Loucy (cell line): ENCODE measurements around the gene SLC2A4RG.

Source experiments
- H2AFZ ChIP-seq: fragments of 200-600 bp; sonication (generic); 2 replicates; pipeline ENCODE4 v1.6.0; 2016; ENCODE audit warnings: antibody characterized with exemption, mild to moderate bottlenecking, low read length, moderate library complexity
- H3F3A ChIP-seq: fragments of 200-600 bp; 2 replicates; pipeline ENCODE4 v1.6.0; 2016; ENCODE audit warnings: antibody characterized with exemption, low read depth, mild to moderate bottlenecking
- H3K27me3 ChIP-seq: fragments of 200-600 bp; sonication (generic); 2 replicates; pipeline ENCODE4 v1.6.1; 2014; ENCODE audit warnings: low read length, mild to moderate bottlenecking; ENCODE audit not compliant: insufficient read depth, poor library complexity, severe bottlenecking
- H3K36me3 ChIP-seq: fragments of 200-600 bp; sonication (generic); 2 replicates; pipeline ENCODE4 v1.6.1; 2016; ENCODE audit warnings: low read length; ENCODE audit not compliant: insufficient read depth
- H3K4me1 ChIP-seq: fragments of 200-600 bp; sonication (generic); 2 replicates; pipeline ENCODE4 v1.5.1; 2014; ENCODE audit warnings: low read length, mild to moderate bottlenecking; ENCODE audit not compliant: insufficient read depth, poor library complexity, severe bottlenecking
- H3K4me2 ChIP-seq: fragments of 200-600 bp; sonication (generic); 2 replicates; pipeline ENCODE4 v1.6.0; 2014; ENCODE audit warnings: antibody characterized with exemption, low read length, low read depth, mild to moderate bottlenecking; ENCODE audit not compliant: poor library complexity, severe bottlenecking
- H3K4me3 ChIP-seq: fragments of 200-600 bp; sonication (generic); 2 replicates; pipeline ENCODE4 v1.5.1; 2014; ENCODE audit warnings: low read length, mild to moderate bottlenecking, mixed read lengths; ENCODE audit not compliant: poor library complexity, severe bottlenecking
- H3K79me2 ChIP-seq: fragments of 200-600 bp; sonication (generic); 2 replicates; pipeline ENCODE4 v1.6.1; 2014; ENCODE audit warnings: low read length; ENCODE audit not compliant: insufficient read depth
- H3K9ac ChIP-seq: fragments of 200-600 bp; sonication (generic); 2 replicates; pipeline ENCODE4 v1.6.0; 2014; ENCODE audit warnings: mild to moderate bottlenecking, low read depth, low read length, moderate library complexity; ENCODE audit not compliant: poor library complexity, severe bottlenecking
- H3K9me2 ChIP-seq: fragments of 200-600 bp; sonication (generic); replicated peaks from 2 replicates; pipeline ENCODE4 v1.6.1; 2016; ENCODE audit warnings: low read depth, low read length, mixed read lengths
- H3K9me3 ChIP-seq: fragments of 200-600 bp; sonication (generic); 2 replicates; pipeline ENCODE4 v1.6.1; 2014; ENCODE audit warnings: mild to moderate bottlenecking, antibody characterized with exemption, low read length, low read depth; ENCODE audit not compliant: insufficient read depth
- H4K20me1 ChIP-seq: fragments of 200-600 bp; sonication (generic); 2 replicates; pipeline ENCODE4 v1.6.0; 2014; ENCODE audit warnings: antibody characterized with exemption, low read length, mild to moderate bottlenecking; ENCODE audit not compliant: insufficient read depth, poor library complexity, severe bottlenecking
- CTCF ChIP-seq: fragments of 200-600 bp; sonication (generic); conservative IDR thresholded peaks from 2 replicates; pipeline ENCODE4 v1.5.1; 2014; ENCODE audit warnings: mild to moderate bottlenecking, antibody characterized with exemption, low read length
- EZH2phosphoT487 ChIP-seq: fragments of 200-600 bp; IDR thresholded peaks from 2 replicates; pipeline ENCODE4 v1.6.1; 2018; ENCODE audit warnings: antibody characterized with exemption, mild to moderate bottlenecking, moderate library complexity, borderline replicate concordance

Gene SLC2A4RG

GRCh38 chr20:63744574-63745423 is 5.2 kb downstream of the SLC2A4RG start:
- peaks cover 13% of the 10 kb centered on the region; the same call in 1 of the 2 replicates for H3K36me3 ChIP-seq
- H3K9me2 ChIP-seq, result no peaks in the 10 kb centered on the region
- peaks cover 16% of the 10 kb centered on the region for H4K20me1 ChIP-seq
- H3F3A ChIP-seq, result 0 out of 2 replicates have a peak, but pooled peaks cover 7% of the 10 kb centered on the region
- no peak for TF ChIP-seq EZH2phosphoT487
- TF ChIP-seq CTCF, result no peak
- no peak overlapping the region for H3K4me2 ChIP-seq
- H3K27me3 ChIP-seq, result no peaks in the 10 kb centered on the region
- H3K79me2 ChIP-seq, result peaks cover 20% of the 10 kb centered on the region
- H3K4me1 ChIP-seq, result peaks cover 14% of the 10 kb centered on the region
- no peaks in the 10 kb centered on the region for H3K9me3 ChIP-seq
- no peak overlapping the region for H3K9ac ChIP-seq
- no peak overlapping the region for H3K4me3 ChIP-seq
- no peak overlapping the region for H2AFZ ChIP-seq

- TF ChIP-seq EZH2phosphoT487 (no peak), CTCF (no peak)
- peaks cover 20% of the 10 kb centered on the region for H3K4me1 ChIP-seq
- H3K4me2 ChIP-seq, result no peak overlapping the region
- H3K27me3 ChIP-seq, result no peaks in the 10 kb centered on the region
- no peak overlapping the region for H3K4me3 ChIP-seq
- no peaks in the 10 kb centered on the region for H3K9me3 ChIP-seq
- H2AFZ ChIP-seq, result no peak overlapping the region
- peaks cover 13% of the 10 kb centered on the region; the same call in 1 of the 2 replicates for H3K36me3 ChIP-seq
- no peak overlapping the region for H3K9ac ChIP-seq
- H3K79me2 ChIP-seq, result peaks cover 20% of the 10 kb centered on the region
- peaks cover 16% of the 10 kb centered on the region for H4K20me1 ChIP-seq
- H3F3A ChIP-seq, result 0 out of 2 replicates have a peak, but pooled peaks cover 7% of the 10 kb centered on the region
- no peaks in the 10 kb centered on the region for H3K9me2 ChIP-seq
Observed at GRCh38 chr20:63745424-63745805, 5.8 kb downstream of the SLC2A4RG start.

- Histone ChIP-seq H3K9me2 (no peaks in the 10 kb centered on the region), H3K4me1 (peaks cover 24% of the 10 kb centered on the region), H3K4me2 (no peak overlapping the region), H3K9ac (no peak overlapping the region), H3K36me3 (peaks cover 13% of the 10 kb centered on the region; the same call in 1 of the 2 replicates), H3K4me3 (no peak overlapping the region), H4K20me1 (peaks cover 12% of the 10 kb centered on the region), H2AFZ (no peak overlapping the region), H3K27me3 (no peaks in the 10 kb centered on the region), H3K79me2 (peaks cover 16% of the 10 kb centered on the region), H3F3A (0 out of 2 replicates have a peak, but pooled peaks cover 7% of the 10 kb centered on the region), H3K9me3 (no peaks in the 10 kb centered on the region)
- no peak for TF ChIP-seq CTCF
- no peak for TF ChIP-seq EZH2phosphoT487
Observed at GRCh38 chr20:63745961-63746731, 6.6 kb downstream of the SLC2A4RG start.
